HCT116 (cell line): Measurements from ENCODE around the gene OR51E1. TPM values are rescaled to one million over a fixed set of nuclear protein-coding genes. Genes with fewer than 3 reads are reported as not detected.

ENCODE experiments used
- ATAC-seq: fragments of 200-7000 bp; cut with Tn5 transposase; 2 replicates; pipeline ENCODE4 v1.9.1; 2020; ENCODE audit warnings: mild to moderate bottlenecking, moderate library complexity
- BruUV-seq: library from RNA; stranded (reverse); fragments of 400-500 nt; replicated peaks from 2 replicates; lab custom pipeline; 2021; lab: Mats Ljungman, UMichigan
- CTCF ChIA-PET: fragments of 300-600 bp; sonication (Branson Sonifier 250); formaldehyde crosslinking; loops from one replicate; lab custom pipeline; 2021; ENCODE audit warnings: antibody characterized with exemption; lab: Charles Lee
- POLR2A ChIA-PET: fragments of 300-600, 350-600 bp; sonication (Branson Sonifier 250); formaldehyde crosslinking; loops from one replicate; lab custom pipeline; 2021; ENCODE audit warnings: antibody characterized with exemption; lab: Charles Lee
- RAD21 ChIA-PET, 2 experiments: fragments of 300-600 bp; sonication (Branson Sonifier 250); formaldehyde crosslinking; loops; one replicate each; lab custom pipeline; 2023; ENCODE audit warnings: low total read pairs in 2 of 2; ENCODE audit not compliant: uncharacterized antibody in 2 of 2, unreplicated experiment in 2 of 2, low non-redundant PET in 1 of 2; lab: Charles Lee
- DNase-seq: peaks from one replicate; pipeline ENCODE4 v3.0.0-alpha.2; 2010; ENCODE audit warnings: low read depth, low spot score
- H2AFZ ChIP-seq: fragments of 200-600 bp; shearing (Covaris generic), sonication (generic); 2 replicates; pipeline ENCODE4 v1.6.1; 2017; ENCODE audit warnings: low read depth, mixed run types, mixed read lengths, antibody characterized with exemption, low read length; ENCODE audit not compliant: poor library complexity, severe bottlenecking
- H3K27ac ChIP-seq: 2 replicates; pipeline ENCODE4 v1.5.1; 2012; ENCODE audit warnings: low read depth, low read length
- H3K27me3 ChIP-seq: fragments of 200-600 bp; sonication (generic); 2 replicates; pipeline ENCODE4 v1.6.1; 2016; ENCODE audit warnings: mixed run types, low read length, mixed read lengths; ENCODE audit not compliant: insufficient read depth
- H3K36me3 ChIP-seq, 2 experiments: fragments of 200-500 bp in 1 of 2; fragments of 200-600 bp in 1 of 2; sonication (Bioruptor generic) in 1 of 2; sonication (generic) in 1 of 2; 2 replicates each; pipeline versions ENCODE4 v1.5.1 to v1.6.1; 2014 to 2016; ENCODE audit warnings: low read length in 2 of 2, inconsistent platforms in 1 of 2, mixed read lengths in 1 of 2, mixed run types in 1 of 2; ENCODE audit not compliant: insufficient read depth in 2 of 2, control insufficient read depth in 1 of 2
- H3K4me1 ChIP-seq, 2 experiments: fragments of 200-600 bp in 1 of 2; sonication (generic) in 1 of 2; 2 replicates each; pipeline versions ENCODE4 v1.5.1 to v1.6.1; 2012 to 2017; ENCODE audit warnings: low read length in 2 of 2, inconsistent platforms in 1 of 2, mild to moderate bottlenecking in 1 of 2, mixed read lengths in 1 of 2, mixed run types in 1 of 2, moderate library complexity in 1 of 2; ENCODE audit not compliant: insufficient read depth in 2 of 2, control insufficient read depth in 1 of 2
- H3K4me2 ChIP-seq: fragments of 200-600 bp; sonication (generic); 2 replicates; pipeline ENCODE4 v1.6.1; 2017; ENCODE audit warnings: mixed run types, low read length, mixed read lengths
- H3K4me3 ChIP-seq, 2 experiments: fragments of 200-600 bp in 1 of 2; sonication (generic) in 1 of 2; replicated peaks in 1 of 2; 2 replicates each; pipeline ENCODE4 v1.5.1; 2011 to 2016; ENCODE audit warnings: low read length in 2 of 2, control low read depth in 1 of 2, low read depth in 1 of 2, mild to moderate bottlenecking in 1 of 2, mixed read lengths in 1 of 2, mixed run types in 1 of 2
- H3K79me2 ChIP-seq: fragments of 200-600 bp; sonication (generic); 2 replicates; pipeline ENCODE4 v1.6.1; 2017; ENCODE audit warnings: mild to moderate bottlenecking, mixed run types, low read length, moderate library complexity, mixed read lengths; ENCODE audit not compliant: insufficient read depth
- H3K9ac ChIP-seq: fragments of 200-600 bp; sonication (generic); 2 replicates; pipeline ENCODE4 v1.6.1; 2016; ENCODE audit warnings: low read length, mixed read lengths
- H3K9me2 ChIP-seq: fragments of 200-600 bp; sonication (generic), shearing (Covaris generic); 2 replicates; pipeline ENCODE4 v1.6.1; 2017; ENCODE audit warnings: mixed run types, mild to moderate bottlenecking, moderate library complexity; ENCODE audit not compliant: insufficient read depth
- H3K9me3 ChIP-seq, 2 experiments: fragments of 200-500 bp in 1 of 2; fragments of 200-600 bp in 1 of 2; sonication (Bioruptor generic) in 1 of 2; sonication (generic) in 1 of 2; 2 replicates each; pipeline ENCODE4 v1.6.1; 2014 to 2017; ENCODE audit warnings: low read length in 2 of 2, mixed read lengths in 2 of 2, inconsistent platforms in 1 of 2, low read depth in 1 of 2, mild to moderate bottlenecking in 1 of 2, mixed run types in 1 of 2, moderate library complexity in 1 of 2; ENCODE audit not compliant: control insufficient read depth in 1 of 2, insufficient read depth in 1 of 2
- H4K20me1 ChIP-seq: fragments of 200-600 bp; sonication (generic), shearing (Covaris generic); 2 replicates; pipeline ENCODE4 v1.6.1; 2017; ENCODE audit warnings: mixed run types, mild to moderate bottlenecking, moderate library complexity; ENCODE audit not compliant: insufficient read depth
- CBX3 ChIP-seq: IDR thresholded peaks from 2 replicates; pipeline ENCODE4 v1.6.1; 2012; ENCODE audit warnings: low read depth
- CEBPB ChIP-seq: IDR thresholded peaks from 2 replicates; pipeline ENCODE4 v1.6.1; 2012; ENCODE audit warnings: low read depth
- CTCF ChIP-seq, 3 experiments: fragments of 200-600 bp in 1 of 3; sonication (generic) in 1 of 3; IDR thresholded peaks in 2 of 3; conservative IDR thresholded peaks in 1 of 3; 2 replicates each; pipeline ENCODE4 v1.5.1; 2012 to 2017; ENCODE audit warnings: low read depth in 2 of 3, low read length in 2 of 3, antibody characterized with exemption in 1 of 3, borderline replicate concordance in 1 of 3, control low read depth in 1 of 3, mild to moderate bottlenecking in 1 of 3, mixed read lengths in 1 of 3, mixed run types in 1 of 3, moderate library complexity in 1 of 3; ENCODE audit not compliant: insufficient read depth in 1 of 3
- EGR1 ChIP-seq: IDR thresholded peaks from 2 replicates; pipeline ENCODE4 v1.6.1; 2012; ENCODE audit warnings: low read depth
- JUND ChIP-seq: IDR thresholded peaks from 2 replicates; pipeline ENCODE4 v1.6.1; 2012
- POLR2A ChIP-seq: IDR thresholded peaks from 2 replicates; pipeline ENCODE4 v1.7.0; 2011; ENCODE audit warnings: borderline replicate concordance; ENCODE audit not compliant: insufficient read depth, insufficient read length; ENCODE audit errors: extremely low read depth
- SRF ChIP-seq: IDR thresholded peaks from 2 replicates; pipeline ENCODE4 v1.6.1; 2012; ENCODE audit warnings: low read depth
- YY1 ChIP-seq: IDR thresholded peaks from 2 replicates; pipeline ENCODE4 v1.6.1; 2011; ENCODE audit warnings: low read length, low read depth, moderate library complexity, mild to moderate bottlenecking; ENCODE audit not compliant: insufficient replicate concordance; ENCODE audit errors: extremely low read depth
- ZBTB33 ChIP-seq: IDR thresholded peaks from 2 replicates; pipeline ENCODE4 v1.6.1; 2011; ENCODE audit warnings: mild to moderate bottlenecking, low read length, moderate library complexity; ENCODE audit not compliant: insufficient replicate concordance; ENCODE audit errors: extremely low read depth
- intact Hi-C: fragments of 100-400 bp; cut with micrococcal nuclease; formaldehyde crosslinking; loops from 2 replicates; pipeline ENCODE4 v1.10.0; 2022
- total RNA-seq: library from RNA; stranded (reverse); gene quantifications from one replicate; pipeline ENCODE4 v1.2.1, GENCODE V29; 2021; ENCODE audit not compliant: unreplicated experiment
- TF ChIP-seq, protein P1 (sequence below): IDR thresholded peaks from 2 replicates; pipeline ENCODE4 v1.6.1; 2012
- TF ChIP-seq, protein P2 (sequence below): IDR thresholded peaks from 2 replicates; pipeline ENCODE4 v1.6.1; 2012; ENCODE audit warnings: low read depth

Gene OR51E1
- total RNA-seq, 1 experiment from 2014 or later, result not detected

DNA sequence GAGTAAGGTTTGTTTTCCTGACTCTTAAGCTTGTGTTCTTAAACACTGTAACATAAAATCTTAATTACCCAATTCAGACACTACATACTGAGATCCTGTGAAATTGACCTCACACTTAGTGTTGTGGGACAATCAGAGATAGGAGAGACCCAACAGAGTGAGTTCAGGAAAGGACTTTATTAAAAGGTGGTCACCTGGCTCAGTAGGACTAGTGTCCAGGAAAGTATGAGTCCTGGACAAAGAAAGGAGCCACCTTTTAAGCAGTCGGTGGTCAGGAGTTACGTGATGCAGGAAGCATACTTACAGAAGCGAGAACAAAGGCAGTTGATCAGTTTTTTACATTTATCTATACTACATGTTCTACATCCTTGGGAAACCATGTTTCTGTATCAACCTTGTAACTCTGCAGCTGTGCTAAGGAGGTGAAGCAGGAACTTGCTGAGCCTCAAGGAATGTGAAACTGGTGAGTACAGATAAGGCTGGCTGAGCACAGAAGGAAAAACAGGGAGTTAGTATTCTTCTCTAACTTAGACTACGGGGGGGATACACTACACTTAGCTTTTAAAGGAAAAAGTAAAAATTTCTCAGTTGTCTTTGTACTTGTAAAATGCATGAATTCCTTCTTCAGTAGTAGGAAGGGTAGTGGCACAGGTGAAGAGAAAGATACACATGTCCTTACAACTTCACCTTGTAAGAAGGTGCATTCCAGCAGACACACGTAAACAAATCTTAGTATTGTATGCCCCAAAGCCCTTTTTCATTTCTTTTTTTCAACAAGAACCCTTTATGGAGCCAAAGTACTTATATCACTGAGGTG, 15.1 kb downstream of the OR51E1 start:
- Histone ChIP-seq H2AFZ (no peak overlapping the region), H3K4me3 (no peak overlapping the region), H3K79me2 (no peaks in the 10 kb centered on the region), H3K9me3 (no peaks in the 10 kb centered on the region), H3K4me2 (no peak overlapping the region), H3K9ac (no peak overlapping the region), H3K4me1 (no peaks in the 10 kb centered on the region), H3K9me2 (no peaks in the 10 kb centered on the region), H3K27ac (no peak overlapping the region), H3K36me3 (no peaks in the 10 kb centered on the region), H3K27me3 (peaks cover 76% of the 10 kb centered on the region), H4K20me1 (no peaks in the 10 kb centered on the region)
- BruUV-seq, result no TSS peak
- ChIA-PET CTCF (interaction anchor here (1.7 kb wide), 1 partner anchor 23 kb away, joined by 4 read pairs; no protein-coding TSS in a partner anchor), RAD21 (no interaction called here), POLR2A (no interaction called here)
- no peak for DNase-seq
- no peak for TF ChIP-seq CEBPB
- TF ChIP-seq, protein P1, sequence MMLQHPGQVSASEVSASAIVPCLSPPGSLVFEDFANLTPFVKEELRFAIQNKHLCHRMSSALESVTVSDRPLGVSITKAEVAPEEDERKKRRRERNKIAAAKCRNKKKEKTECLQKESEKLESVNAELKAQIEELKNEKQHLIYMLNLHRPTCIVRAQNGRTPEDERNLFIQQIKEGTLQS, result no peak
- TF ChIP-seq, protein P2, sequence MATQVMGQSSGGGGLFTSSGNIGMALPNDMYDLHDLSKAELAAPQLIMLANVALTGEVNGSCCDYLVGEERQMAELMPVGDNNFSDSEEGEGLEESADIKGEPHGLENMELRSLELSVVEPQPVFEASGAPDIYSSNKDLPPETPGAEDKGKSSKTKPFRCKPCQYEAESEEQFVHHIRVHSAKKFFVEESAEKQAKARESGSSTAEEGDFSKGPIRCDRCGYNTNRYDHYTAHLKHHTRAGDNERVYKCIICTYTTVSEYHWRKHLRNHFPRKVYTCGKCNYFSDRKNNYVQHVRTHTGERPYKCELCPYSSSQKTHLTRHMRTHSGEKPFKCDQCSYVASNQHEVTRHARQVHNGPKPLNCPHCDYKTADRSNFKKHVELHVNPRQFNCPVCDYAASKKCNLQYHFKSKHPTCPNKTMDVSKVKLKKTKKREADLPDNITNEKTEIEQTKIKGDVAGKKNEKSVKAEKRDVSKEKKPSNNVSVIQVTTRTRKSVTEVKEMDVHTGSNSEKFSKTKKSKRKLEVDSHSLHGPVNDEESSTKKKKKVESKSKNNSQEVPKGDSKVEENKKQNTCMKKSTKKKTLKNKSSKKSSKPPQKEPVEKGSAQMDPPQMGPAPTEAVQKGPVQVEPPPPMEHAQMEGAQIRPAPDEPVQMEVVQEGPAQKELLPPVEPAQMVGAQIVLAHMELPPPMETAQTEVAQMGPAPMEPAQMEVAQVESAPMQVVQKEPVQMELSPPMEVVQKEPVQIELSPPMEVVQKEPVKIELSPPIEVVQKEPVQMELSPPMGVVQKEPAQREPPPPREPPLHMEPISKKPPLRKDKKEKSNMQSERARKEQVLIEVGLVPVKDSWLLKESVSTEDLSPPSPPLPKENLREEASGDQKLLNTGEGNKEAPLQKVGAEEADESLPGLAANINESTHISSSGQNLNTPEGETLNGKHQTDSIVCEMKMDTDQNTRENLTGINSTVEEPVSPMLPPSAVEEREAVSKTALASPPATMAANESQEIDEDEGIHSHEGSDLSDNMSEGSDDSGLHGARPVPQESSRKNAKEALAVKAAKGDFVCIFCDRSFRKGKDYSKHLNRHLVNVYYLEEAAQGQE, result no peak
- ATAC-seq, result no peak
- intact Hi-C loops, result no loop called here

GRCh38 chr11:4662876-4663275, 19.1 kb downstream of the OR51E1 start:
- DNase-seq (no peak), ATAC-seq (no peak)
- ChIA-PET CTCF (interaction anchor here (2.0 kb wide), 1 partner anchor 26 kb away, joined by 11 read pairs; the partner anchor contains the start of gene OR51D1), POLR2A (no interaction called here), RAD21 (no interaction called here)
- no peak overlapping the region for H3K4me2 ChIP-seq
- intact Hi-C loops, result no loop called here
- no peaks in the 10 kb centered on the region for H3K36me3 ChIP-seq
- no peaks in the 10 kb centered on the region for H3K4me1 ChIP-seq
- no peak overlapping the region for H2AFZ ChIP-seq
- no TSS peak for BruUV-seq
- no peaks in the 10 kb centered on the region for H4K20me1 ChIP-seq
- H3K9ac ChIP-seq, result no peak overlapping the region
- H3K79me2 ChIP-seq, result no peaks in the 10 kb centered on the region
- H3K27me3 ChIP-seq, result peaks cover 74% of the 10 kb centered on the region
- H3K9me3 ChIP-seq, result no peaks in the 10 kb centered on the region
- H3K4me3 ChIP-seq, result no peak overlapping the region
- no peaks in the 10 kb centered on the region for H3K9me2 ChIP-seq
- no peak overlapping the region for H3K27ac ChIP-seq
- TF ChIP-seq CBX3, result no peak
- TF ChIP-seq ZBTB33, result no peak
- no peak for TF ChIP-seq YY1
- TF ChIP-seq JUND, result no peak
- TF ChIP-seq POLR2A, result no peak
- no peak for TF ChIP-seq SRF
- TF ChIP-seq CTCF (IDR thresholded peaks at IDR 0.05 in 2 of 3, conservative IDR thresholded peaks at IDR 0.05 in 1 of 3; ENCODE audit: borderline replicate concordance in 1 of 3, insufficient read depth in 1 of 3, low read depth in 2 of 3, low read length in 2 of 3), result no peak
- no peak for TF ChIP-seq EGR1
